Measurements from ENCODE around the gene GGA2.
"Not testable (repeated sequence)": the region's sequence is repeated elsewhere in the genome, so short reads cannot be mapped to it uniquely, and the experiment has no call there.

GGA2 gene, protein sequence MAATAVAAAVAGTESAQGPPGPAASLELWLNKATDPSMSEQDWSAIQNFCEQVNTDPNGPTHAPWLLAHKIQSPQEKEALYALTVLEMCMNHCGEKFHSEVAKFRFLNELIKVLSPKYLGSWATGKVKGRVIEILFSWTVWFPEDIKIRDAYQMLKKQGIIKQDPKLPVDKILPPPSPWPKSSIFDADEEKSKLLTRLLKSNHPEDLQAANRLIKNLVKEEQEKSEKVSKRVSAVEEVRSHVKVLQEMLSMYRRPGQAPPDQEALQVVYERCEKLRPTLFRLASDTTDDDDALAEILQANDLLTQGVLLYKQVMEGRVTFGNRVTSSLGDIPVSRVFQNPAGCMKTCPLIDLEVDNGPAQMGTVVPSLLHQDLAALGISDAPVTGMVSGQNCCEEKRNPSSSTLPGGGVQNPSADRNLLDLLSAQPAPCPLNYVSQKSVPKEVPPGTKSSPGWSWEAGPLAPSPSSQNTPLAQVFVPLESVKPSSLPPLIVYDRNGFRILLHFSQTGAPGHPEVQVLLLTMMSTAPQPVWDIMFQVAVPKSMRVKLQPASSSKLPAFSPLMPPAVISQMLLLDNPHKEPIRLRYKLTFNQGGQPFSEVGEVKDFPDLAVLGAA

DNA sequence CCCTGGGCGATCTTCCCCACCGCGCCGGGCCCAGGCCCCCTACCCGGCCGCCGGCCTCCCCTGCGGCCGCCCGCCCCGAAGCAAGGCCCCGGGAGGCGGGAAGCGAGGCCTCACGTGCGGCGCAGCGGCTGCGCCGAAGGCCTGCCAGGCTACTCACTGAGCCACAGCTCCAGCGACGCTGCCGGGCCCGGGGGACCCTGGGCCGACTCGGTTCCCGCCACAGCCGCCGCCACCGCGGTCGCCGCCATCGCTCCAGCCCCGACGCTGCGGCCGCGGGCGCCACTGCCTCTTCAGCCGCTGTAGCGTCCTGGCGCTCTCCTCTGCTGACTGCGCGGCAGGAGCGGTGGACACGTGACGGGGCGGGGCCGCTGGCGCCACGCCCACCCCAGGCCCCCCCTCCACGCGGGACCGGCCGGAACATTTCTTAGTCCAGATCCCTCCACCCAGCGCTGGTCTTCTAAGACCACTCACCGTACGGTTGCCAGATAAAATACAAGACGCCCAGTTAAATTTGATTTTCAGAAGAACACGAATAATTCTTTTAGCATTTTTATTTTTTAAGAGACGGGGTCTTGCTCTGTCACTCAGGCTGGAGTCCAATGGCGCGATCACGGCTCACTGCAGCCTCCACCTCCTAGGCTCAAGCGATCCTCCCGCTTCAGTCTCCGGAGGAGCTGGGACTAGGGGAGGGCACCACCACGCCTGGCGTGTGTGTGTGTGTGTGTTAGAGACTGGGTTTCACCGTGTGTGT lies at the start of gene GGA2:
Gene GGA2, minus strand, starts transcription at position 331 of the 751 bp plus-strand sequence. Its CDS starts 83 bp downstream, at position 248.
- Histone ChIP-seq H3K9me3 (ENCODE audit: control insufficient read depth, insufficient read depth, low read depth, low read length) (no peaks in the 10 kb centered on the region), H3K4me1 (ENCODE audit: control insufficient read depth, insufficient read depth, low read length) (peaks cover 24% of the 10 kb centered on the region), H3K27ac (ENCODE audit: low read depth, low read length) (peak within 1 kb of the TSS; percentile 84), H3K27me3 (ENCODE audit: control insufficient read depth, insufficient read depth, low read length) (no peaks in the 10 kb centered on the region), H3K4me3 (ENCODE audit: low read depth, low read length) (peak within 1 kb of the TSS; percentile 75), H3K9ac (ENCODE audit: low read length) (peak within 1 kb of the TSS; percentile 93), H3K36me3 (ENCODE audit: control insufficient read depth, insufficient read depth, low read length) (peaks cover 9% of the 10 kb centered on the region)

DNA sequence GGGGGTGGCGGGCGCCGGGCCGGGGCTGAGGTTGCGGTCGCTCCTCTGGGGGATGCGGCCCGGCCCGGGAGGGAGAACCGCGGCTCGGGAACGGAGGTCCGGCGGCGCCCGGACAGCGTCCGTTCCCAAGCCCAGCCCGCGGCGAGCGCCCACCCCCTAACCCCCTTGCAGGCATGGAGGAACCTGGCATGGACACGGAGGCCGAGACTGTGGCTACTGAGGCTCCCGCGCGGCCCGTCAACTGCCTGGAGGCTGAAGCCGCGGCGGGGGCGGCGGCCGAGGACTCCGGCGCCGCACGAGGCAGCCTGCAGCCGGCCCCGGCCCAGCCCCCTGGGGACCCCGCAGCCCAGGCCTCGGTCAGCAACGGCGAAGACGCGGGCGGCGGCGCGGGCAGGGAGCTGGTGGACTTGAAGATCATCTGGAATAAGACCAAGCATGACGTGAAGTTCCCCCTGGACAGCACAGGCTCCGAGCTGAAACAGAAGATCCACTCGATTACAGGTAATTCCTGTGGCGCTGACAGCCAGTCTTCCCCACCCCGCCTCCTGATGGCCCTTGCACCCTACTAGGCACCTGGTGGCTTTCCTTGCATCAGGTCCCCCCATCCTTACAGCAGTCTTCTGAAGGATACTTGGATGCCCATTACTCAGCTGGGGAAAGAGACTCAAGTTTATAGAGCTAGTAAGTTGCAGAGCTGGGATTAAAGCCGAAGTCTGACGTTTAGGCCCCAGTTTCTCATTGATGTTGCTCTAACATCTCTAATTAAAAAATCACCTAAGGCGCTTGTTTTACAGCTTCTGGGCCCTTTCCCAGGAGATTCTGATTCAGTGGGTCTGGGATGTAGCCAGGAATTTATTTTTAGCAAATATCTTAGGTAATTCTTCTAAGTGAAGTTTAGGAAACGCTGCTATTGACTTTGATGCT lies 47.7 kb upstream of the GGA2 start:
- Histone ChIP-seq H3K27me3 (ENCODE audit: control insufficient read depth, insufficient read depth, low read length) (no peaks in the 10 kb centered on the region), H3K9ac (ENCODE audit: low read length) (peak overlapping the region; percentile 99), H3K27ac (ENCODE audit: low read depth, low read length) (peak overlapping the region; percentile 98), H3K4me1 (ENCODE audit: control insufficient read depth, insufficient read depth, low read length) (no peaks in the 10 kb centered on the region), H3K36me3 (ENCODE audit: control insufficient read depth, insufficient read depth, low read length) (peaks cover 57% of the 10 kb centered on the region), H3K4me3 (ENCODE audit: low read depth, low read length) (peak overlapping the region; percentile 93), H3K9me3 (ENCODE audit: control insufficient read depth, insufficient read depth, low read depth, low read length) (no peaks in the 10 kb centered on the region)

DNA sequence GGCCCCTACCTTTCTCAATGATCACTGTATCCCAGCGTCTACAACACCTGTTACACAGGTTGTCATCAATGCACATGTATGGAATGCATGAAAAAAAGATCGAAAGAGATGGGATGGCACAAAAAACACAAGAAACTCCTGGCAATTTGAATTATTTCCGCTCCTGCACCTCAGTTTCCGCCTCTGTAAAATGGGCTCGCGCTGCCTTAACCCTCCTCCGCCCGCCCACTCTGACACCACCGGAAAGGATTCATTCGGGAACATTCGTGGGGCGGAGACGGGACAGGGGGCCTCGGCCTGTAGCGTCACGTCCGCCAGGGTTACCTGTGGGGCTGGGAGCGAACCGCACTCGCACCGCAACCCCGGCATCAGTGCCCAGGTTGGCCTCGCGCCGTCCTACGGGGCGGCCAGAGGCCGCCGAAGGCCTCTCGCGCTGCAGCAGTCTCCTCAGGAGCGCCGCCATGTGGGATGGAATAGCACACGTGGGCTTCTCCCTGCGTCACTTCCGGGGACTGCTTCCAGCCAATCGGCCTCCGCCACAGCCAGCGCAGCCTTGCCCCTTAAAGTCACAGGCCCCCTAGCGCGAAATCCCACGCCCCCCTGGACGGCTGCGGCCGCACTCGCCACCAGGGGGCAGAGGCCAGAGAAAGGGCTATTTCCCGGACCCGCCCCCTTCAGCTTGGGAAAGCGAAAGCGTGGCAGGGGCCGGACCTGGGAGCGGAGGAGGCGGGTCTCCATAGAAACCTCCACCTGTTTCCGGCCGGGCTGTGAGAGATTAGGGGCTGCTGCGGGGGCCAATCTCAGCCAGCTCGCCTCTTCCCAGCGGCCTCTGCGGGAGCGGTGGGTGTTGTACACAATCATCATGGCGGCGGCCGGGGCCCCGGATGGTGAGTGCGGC lies 46.8 kb upstream of the GGA2 start, which contains the start of the genes EARS2 and UBFD1:
Gene EARS2, minus strand, starts transcription at position 470 of the 898 bp plus-strand sequence. Its CDS starts 7 bp downstream, at position 463.
Gene UBFD1, plus strand, starts transcription at position 847 of the 898 bp plus-strand sequence. Its CDS starts 16 bp downstream, at position 863.
- Histone ChIP-seq H3K27ac (ENCODE audit: low read depth, low read length) (peak within 1 kb of the TSS; percentile 98), H3K27me3 (ENCODE audit: control insufficient read depth, insufficient read depth, low read length) (no peaks in the 10 kb centered on the region), H3K9ac (ENCODE audit: low read length) (peak within 1 kb of the TSS; percentile 99), H3K9me3 (ENCODE audit: control insufficient read depth, insufficient read depth, low read depth, low read length) (no peaks in the 10 kb centered on the region), H3K4me3 (ENCODE audit: low read depth, low read length) (peak within 1 kb of the TSS; percentile 93), H3K36me3 (ENCODE audit: control insufficient read depth, insufficient read depth, low read length) (peaks cover 57% of the 10 kb centered on the region), H3K4me1 (ENCODE audit: control insufficient read depth, insufficient read depth, low read length) (no peaks in the 10 kb centered on the region)

DNA sequence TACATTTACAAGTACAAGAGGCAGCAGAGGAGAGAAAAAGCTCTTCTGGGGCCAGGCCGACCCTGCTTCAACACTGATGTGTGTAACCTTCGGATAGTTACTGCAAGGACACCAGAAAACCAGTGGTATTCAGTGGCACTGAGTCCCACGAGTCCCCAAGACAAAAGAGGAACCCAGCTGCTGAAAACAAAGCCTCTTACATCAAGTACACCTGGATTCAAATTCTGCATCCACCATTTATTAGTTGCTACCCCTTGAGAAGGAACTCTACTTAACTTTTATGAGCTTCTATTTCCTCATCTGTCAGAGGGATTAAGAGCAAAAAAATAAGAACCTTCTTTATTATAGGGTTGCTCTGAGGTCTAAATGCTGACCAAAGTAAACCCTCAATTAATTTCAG lies 44.2 kb upstream of the GGA2 start:
- no peak overlapping the region for H3K9ac ChIP-seq (ENCODE audit: low read length)
- H3K4me3 ChIP-seq (ENCODE audit: low read depth, low read length), result no peak overlapping the region
- no peak overlapping the region for H3K27ac ChIP-seq (ENCODE audit: low read depth, low read length)
- no peaks in the 10 kb centered on the region for H3K27me3 ChIP-seq (ENCODE audit: control insufficient read depth, insufficient read depth, low read length)
- H3K9me3 ChIP-seq (ENCODE audit: control insufficient read depth, insufficient read depth, low read depth, low read length), result no peaks in the 10 kb centered on the region
- peaks cover 54% of the 10 kb centered on the region for H3K36me3 ChIP-seq (ENCODE audit: control insufficient read depth, insufficient read depth, low read length)
- H3K4me1 ChIP-seq (ENCODE audit: control insufficient read depth, insufficient read depth, low read length), result no peaks in the 10 kb centered on the region

DNA sequence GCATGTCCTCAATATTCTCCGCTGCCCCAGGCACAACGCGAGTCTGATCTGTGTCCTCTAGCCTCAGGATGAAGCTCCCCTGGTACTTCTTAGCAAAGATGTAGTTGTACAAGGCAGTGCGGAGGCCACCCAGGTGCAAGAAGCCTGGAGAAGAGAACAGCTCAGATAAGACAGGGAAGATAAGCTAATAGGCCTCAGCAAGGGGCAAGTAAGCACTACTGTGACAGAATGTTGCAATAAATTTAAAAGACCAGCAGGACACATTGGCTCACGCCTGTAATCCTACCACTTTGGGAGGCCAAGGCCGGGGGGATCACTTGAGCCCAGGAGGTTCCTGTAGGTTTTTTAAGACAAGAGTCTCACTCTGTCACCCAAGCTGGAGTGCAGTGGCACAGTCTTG lies 41.9 kb upstream of the GGA2 start:
- Histone ChIP-seq H3K9me3 (ENCODE audit: control insufficient read depth, insufficient read depth, low read depth, low read length) (no peaks in the 10 kb centered on the region), H3K9ac (ENCODE audit: low read length) (no peak overlapping the region), H3K4me3 (ENCODE audit: low read depth, low read length) (no peak overlapping the region), H3K27ac (ENCODE audit: low read depth, low read length) (no peak overlapping the region), H3K4me1 (ENCODE audit: control insufficient read depth, insufficient read depth, low read length) (no peaks in the 10 kb centered on the region), H3K27me3 (ENCODE audit: control insufficient read depth, insufficient read depth, low read length) (no peaks in the 10 kb centered on the region), H3K36me3 (ENCODE audit: control insufficient read depth, insufficient read depth, low read length) (peaks cover 62% of the 10 kb centered on the region)

DNA sequence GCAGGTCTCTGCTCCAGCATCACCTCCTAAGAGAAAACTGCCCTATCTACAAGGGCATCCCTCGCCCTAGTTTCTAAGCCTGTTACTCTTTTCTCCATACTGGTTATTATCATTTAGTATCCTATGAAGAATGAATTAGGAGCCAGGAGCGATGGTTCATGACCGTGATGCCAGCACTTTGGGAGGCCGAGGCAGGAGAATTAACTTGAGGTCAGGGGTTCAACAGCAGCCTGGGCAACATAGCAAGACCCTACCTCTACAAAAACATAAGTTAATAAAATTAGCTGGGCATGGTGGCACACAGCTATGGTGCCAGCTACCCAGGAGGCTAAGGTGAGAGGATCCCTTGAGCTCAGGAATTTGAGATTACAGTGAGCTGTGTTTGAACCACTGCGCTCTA lies 39.6 kb upstream of the GGA2 start:
- Histone ChIP-seq H3K4me3 (ENCODE audit: low read depth, low read length) (no peak overlapping the region), H3K4me1 (ENCODE audit: control insufficient read depth, insufficient read depth, low read length) (no peaks in the 10 kb centered on the region), H3K27ac (ENCODE audit: low read depth, low read length) (no peak overlapping the region), H3K9ac (ENCODE audit: low read length) (no peak overlapping the region), H3K27me3 (ENCODE audit: control insufficient read depth, insufficient read depth, low read length) (no peaks in the 10 kb centered on the region), H3K36me3 (ENCODE audit: control insufficient read depth, insufficient read depth, low read length) (peaks cover 80% of the 10 kb centered on the region), H3K9me3 (ENCODE audit: control insufficient read depth, insufficient read depth, low read depth, low read length) (no peaks in the 10 kb centered on the region)

DNA sequence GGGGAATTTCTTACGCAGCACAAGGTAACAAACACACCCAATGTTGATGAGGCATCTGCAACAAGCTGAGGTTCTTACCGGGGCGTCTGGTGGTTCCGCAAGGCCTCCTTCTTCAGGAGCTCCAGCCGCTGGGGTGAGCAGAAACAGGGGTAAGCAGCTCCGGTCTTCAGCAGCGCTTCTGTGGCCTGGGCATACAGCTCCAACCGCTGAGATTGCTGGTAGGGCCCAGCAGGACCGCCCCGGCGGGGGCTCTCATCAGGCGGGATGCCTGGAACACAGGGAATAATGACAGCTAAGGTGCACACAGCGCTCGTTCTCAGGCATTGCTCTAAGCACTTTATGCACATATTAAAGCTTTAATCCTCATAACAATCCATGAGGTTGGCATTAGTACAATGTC lies 34.1 kb upstream of the GGA2 start:
- Histone ChIP-seq H3K27ac (ENCODE audit: low read depth, low read length) (no peak overlapping the region), H3K4me1 (ENCODE audit: control insufficient read depth, insufficient read depth, low read length) (no peaks in the 10 kb centered on the region), H3K27me3 (ENCODE audit: control insufficient read depth, insufficient read depth, low read length) (no peaks in the 10 kb centered on the region), H3K4me3 (ENCODE audit: low read depth, low read length) (no peak overlapping the region), H3K36me3 (ENCODE audit: control insufficient read depth, insufficient read depth, low read length) (peaks cover 85% of the 10 kb centered on the region), H3K9ac (ENCODE audit: low read length) (no peak overlapping the region), H3K9me3 (ENCODE audit: control insufficient read depth, insufficient read depth, low read depth, low read length) (no peaks in the 10 kb centered on the region)

DNA sequence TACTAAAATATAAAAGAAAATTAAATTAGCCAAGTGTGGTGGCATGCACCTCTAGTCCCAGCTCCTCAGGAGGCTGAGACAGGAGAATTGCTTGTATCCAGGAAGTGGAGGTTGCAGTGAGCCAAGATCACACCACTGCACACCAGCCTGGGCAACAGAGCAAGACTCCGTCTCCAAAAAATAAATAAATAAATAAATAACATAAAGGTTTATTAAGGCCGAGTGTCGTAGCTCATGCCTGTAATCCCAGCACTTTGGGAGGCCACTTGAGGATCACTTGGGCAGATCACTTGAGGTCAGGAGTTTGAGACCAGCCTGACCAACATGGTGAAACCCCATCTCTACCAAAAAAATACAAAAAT lies 30.5 kb upstream of the GGA2 start:
- peaks cover 90% of the 10 kb centered on the region for H3K36me3 ChIP-seq (ENCODE audit: control insufficient read depth, insufficient read depth, low read length)

DNA sequence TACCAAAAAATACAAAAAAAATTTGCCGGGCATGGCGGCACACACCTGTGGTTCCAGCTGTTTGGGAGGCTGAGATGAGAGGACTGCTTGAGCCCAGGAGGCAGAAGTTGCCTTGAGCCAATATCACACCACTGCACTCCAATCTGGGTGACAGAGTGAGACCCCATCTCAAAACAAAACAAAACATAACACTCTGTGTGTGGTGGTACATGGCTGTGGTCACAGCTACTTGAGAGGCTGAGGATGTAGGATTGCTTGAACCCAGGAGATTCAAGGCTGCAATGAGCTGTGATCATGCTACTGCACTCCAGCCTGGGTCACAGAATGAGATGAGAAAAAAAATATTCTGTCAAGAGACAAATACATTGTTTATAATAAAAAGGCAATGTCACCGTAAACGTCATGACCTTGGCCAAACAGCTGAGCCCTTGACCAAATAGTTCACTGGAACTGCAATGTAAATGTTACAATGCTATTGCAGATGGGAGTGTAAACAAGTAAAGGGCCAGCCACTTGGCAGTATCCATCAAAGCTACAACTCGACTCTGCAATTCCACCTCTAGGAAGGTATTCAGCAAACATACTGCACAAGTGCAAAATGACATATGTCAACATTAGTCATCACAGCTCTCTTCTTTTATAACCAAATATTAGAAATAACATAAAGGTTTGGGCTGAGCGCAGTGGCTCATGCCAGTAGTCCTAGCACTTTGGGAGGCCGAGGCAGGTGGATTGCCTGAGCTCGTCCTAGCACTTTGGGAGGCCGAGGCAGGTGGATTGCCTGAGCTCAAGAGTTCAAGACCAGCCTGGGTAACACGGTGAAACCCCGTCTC lies 29.9 kb upstream of the GGA2 start:
- peaks cover 90% of the 10 kb centered on the region for H3K36me3 ChIP-seq (ENCODE audit: control insufficient read depth, insufficient read depth, low read length)
- no peak overlapping the region for H3K9ac ChIP-seq (ENCODE audit: low read length)
- no peaks in the 10 kb centered on the region for H3K27me3 ChIP-seq (ENCODE audit: control insufficient read depth, insufficient read depth, low read length)
- H3K4me3 ChIP-seq (ENCODE audit: low read depth, low read length), result no peak overlapping the region
- no peak overlapping the region for H3K27ac ChIP-seq (ENCODE audit: low read depth, low read length)
- no peaks in the 10 kb centered on the region for H3K9me3 ChIP-seq (ENCODE audit: control insufficient read depth, insufficient read depth, low read depth, low read length)
- H3K4me1 ChIP-seq (ENCODE audit: control insufficient read depth, insufficient read depth, low read length), result no peaks in the 10 kb centered on the region

More for the DNA sequence above, 30.5 kb upstream of the GGA2 start:
- not testable (repeated sequence) for H3K27ac ChIP-seq (ENCODE audit: low read depth, low read length); H3K4me3 ChIP-seq (ENCODE audit: low read depth, low read length); H3K9me3 ChIP-seq (ENCODE audit: control insufficient read depth, insufficient read depth, low read depth, low read length); H3K4me1 ChIP-seq (ENCODE audit: control insufficient read depth, insufficient read depth, low read length); H3K9ac ChIP-seq (ENCODE audit: low read length); H3K27me3 ChIP-seq (ENCODE audit: control insufficient read depth, insufficient read depth, low read length)
